A673 (cell line): ENCODE results near the gene TOR4A.

Experiments used
- CTCF ChIP-seq: fragments of 300-800, 200-600 bp; sonication (generic); conservative IDR thresholded peaks from 2 replicates; pipeline ENCODE4 v1.5.1; 2017; ENCODE audit warnings: low read depth, mild to moderate bottlenecking, antibody characterized with exemption, low read length, moderate library complexity, mixed read lengths
- EZH2 ChIP-seq: fragments of 200-600 bp; sonication (generic); IDR thresholded peaks from 2 replicates; pipeline ENCODE4 v1.6.1; 2017; ENCODE audit warnings: borderline replicate concordance, low read depth, mild to moderate bottlenecking, mixed read lengths, antibody characterized with exemption, low read length; ENCODE audit not compliant: poor library complexity, severe bottlenecking

- no peak for TF ChIP-seq EZH2
- TF ChIP-seq CTCF = no peak
Measured at GRCh38 chr9:137252555-137253506, 24.7 kb upstream of the TOR4A start.
